ENCODE data around the gene SOST. TPM values are rescaled to one million over a fixed set of nuclear protein-coding genes. Genes with fewer than 3 reads are reported as not detected.

Gene SOST
- total RNA-seq, 1 experiment from 2014 or later, result not detected

DNA sequence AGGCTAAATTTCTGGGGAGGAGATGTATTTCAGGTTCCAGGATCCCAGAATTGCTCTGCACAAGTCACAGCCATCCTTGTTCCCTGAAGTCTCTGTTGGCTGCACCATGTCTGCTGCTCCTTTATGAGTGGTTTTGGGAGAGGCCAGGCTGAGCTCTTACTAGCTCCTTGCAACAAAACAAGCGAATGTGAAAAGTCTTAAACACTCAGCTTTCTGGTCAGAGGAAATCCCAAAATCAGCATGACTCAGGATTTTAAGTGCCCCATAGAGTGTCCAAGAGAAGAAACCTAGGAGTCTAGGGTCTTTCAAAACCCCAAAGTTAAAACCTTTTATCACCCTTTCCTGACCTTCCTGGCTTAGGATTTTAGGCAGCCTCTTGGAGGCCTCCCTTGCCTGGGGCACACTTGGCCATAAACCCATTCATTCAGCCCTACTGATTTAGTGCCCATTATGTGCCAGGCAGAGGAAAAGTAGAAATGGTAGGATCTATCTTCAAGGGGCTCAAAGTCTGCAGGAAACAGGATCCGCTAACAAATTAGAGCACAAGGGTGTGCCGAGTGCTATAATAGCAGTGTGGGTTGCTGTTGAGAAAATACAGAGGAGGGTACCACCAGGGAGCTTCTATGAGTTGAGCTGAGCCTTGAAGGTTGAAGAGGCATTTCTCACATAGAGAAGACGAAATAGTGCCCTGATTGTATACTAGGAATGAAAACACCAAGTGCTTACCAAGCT, 36.9 kb downstream of the SOST start:
- peak overlapping the region; percentile 32 for H3K27ac Mint-ChIP-seq (ENCODE audit: unreplicated experiment)
- CTCF ChIA-PET, result no interaction called here
- TF ChIP-seq, protein P1, sequence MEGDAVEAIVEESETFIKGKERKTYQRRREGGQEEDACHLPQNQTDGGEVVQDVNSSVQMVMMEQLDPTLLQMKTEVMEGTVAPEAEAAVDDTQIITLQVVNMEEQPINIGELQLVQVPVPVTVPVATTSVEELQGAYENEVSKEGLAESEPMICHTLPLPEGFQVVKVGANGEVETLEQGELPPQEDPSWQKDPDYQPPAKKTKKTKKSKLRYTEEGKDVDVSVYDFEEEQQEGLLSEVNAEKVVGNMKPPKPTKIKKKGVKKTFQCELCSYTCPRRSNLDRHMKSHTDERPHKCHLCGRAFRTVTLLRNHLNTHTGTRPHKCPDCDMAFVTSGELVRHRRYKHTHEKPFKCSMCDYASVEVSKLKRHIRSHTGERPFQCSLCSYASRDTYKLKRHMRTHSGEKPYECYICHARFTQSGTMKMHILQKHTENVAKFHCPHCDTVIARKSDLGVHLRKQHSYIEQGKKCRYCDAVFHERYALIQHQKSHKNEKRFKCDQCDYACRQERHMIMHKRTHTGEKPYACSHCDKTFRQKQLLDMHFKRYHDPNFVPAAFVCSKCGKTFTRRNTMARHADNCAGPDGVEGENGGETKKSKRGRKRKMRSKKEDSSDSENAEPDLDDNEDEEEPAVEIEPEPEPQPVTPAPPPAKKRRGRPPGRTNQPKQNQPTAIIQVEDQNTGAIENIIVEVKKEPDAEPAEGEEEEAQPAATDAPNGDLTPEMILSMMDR (IDR thresholded peaks at IDR 0.05; ENCODE audit: unreplicated experiment), result no peak
- BruUV-seq (replicated peaks), result TSS peak; percentile 89
- peaks cover 37% of the 10 kb centered on the region for H3K27me3 Mint-ChIP-seq (ENCODE audit: unreplicated experiment)
- DNase-seq, result no peak
- intact Hi-C loops (cut with micrococcal nuclease; ENCODE audit: unreplicated experiment), result no loop called here
- H3K4me1 Mint-ChIP-seq (ENCODE audit: low read depth, unreplicated experiment), result peaks cover 17% of the 10 kb centered on the region
- peaks cover 3% of the 10 kb centered on the region for H3K9me3 Mint-ChIP-seq (ENCODE audit: low read depth, unreplicated experiment)
- peak overlapping the region; percentile 80 for H3K4me3 Mint-ChIP-seq (ENCODE audit: low read depth, unreplicated experiment)
- peaks cover 18% of the 10 kb centered on the region for H3K36me3 Mint-ChIP-seq (ENCODE audit: insufficient read depth, unreplicated experiment)

DNA sequence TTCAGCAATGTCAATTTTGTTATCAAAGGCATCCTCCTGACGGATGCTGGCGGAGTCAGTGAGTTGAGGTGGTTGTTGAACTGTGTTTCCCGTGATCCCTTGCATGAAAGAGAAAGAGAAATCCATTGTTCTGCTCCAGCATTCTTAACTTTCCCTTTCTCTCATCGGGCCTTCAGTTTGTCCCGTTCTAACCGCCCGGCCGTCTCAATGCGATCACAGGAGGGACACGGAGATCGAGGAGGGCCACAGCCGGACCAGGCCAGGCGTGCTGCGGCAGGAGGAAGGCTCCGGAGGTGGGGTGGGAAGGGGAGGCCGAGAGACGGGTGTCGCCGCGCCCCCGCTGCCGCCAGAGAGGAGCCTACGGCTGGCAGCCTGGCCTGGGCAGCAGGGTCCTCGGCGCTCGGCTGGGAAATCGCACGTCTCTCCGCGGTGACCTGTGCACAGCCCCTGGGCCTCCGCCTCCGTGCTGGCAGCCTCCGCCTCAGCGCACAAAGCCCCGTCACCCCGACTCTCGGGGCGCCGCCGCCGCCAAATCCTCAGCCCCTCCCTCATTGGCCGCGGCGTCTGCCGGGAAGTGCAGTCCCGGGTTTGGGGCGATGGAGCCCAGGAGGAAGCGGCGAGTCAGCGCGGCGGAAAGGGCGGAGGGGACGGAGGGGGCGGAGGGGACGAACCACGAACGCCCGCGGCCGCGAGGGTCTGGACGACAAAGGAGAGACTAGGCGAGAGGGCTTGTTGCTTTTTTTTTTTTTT, 38.1 kb downstream of the SOST start:
- H3K27me3 Mint-ChIP-seq (ENCODE audit: unreplicated experiment), result peaks cover 49% of the 10 kb centered on the region
- no TSS peak for BruUV-seq (replicated peaks)
- peaks cover 3% of the 10 kb centered on the region for H3K9me3 Mint-ChIP-seq (ENCODE audit: low read depth, unreplicated experiment)
- H3K4me1 Mint-ChIP-seq (ENCODE audit: low read depth, unreplicated experiment), result peaks cover 17% of the 10 kb centered on the region
- peak; percentile 87 for DNase-seq
- peaks cover 18% of the 10 kb centered on the region for H3K36me3 Mint-ChIP-seq (ENCODE audit: insufficient read depth, unreplicated experiment)
- peak overlapping the region; percentile 66 for H3K27ac Mint-ChIP-seq (ENCODE audit: unreplicated experiment)
- H3K4me3 Mint-ChIP-seq (ENCODE audit: low read depth, unreplicated experiment), result peak overlapping the region; percentile 80
- intact Hi-C loops (cut with micrococcal nuclease; ENCODE audit: unreplicated experiment), result no loop called here
- CTCF ChIA-PET, result no interaction called here
- TF ChIP-seq, protein P1 (IDR thresholded peaks at IDR 0.05; ENCODE audit: unreplicated experiment), result no peak

DNA sequence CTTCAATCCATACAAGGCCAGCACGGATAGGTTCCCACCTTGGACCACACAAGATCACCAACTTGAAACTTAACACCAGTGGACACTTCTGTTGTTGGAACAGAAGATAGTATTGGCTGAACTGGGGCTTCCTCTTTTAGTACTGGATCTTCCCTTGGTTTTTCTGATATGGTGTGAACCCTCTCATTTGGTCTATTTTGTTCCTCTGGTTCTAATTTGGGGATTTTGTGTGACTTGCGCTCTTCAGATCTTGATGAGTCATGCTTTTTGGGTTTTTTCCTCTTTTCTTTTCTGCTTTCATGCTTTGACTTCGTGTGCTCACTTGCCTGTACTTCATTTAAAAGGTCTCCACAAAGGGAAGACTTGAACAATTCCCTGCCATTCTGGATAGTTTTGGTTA, 39.0 kb downstream of the SOST start:
- Mint-ChIP-seq H3K27ac (ENCODE audit: unreplicated experiment) (no peak overlapping the region), H3K4me1 (ENCODE audit: low read depth, unreplicated experiment) (peaks cover 20% of the 10 kb centered on the region), H3K4me3 (ENCODE audit: low read depth, unreplicated experiment) (peak overlapping the region; percentile 80), H3K27me3 (ENCODE audit: unreplicated experiment) (peaks cover 58% of the 10 kb centered on the region), H3K9me3 (ENCODE audit: low read depth, unreplicated experiment) (peaks cover 3% of the 10 kb centered on the region), H3K36me3 (ENCODE audit: insufficient read depth, unreplicated experiment) (peaks cover 18% of the 10 kb centered on the region)
- CTCF ChIA-PET, result no interaction called here
- no TSS peak for BruUV-seq (replicated peaks)
- TF ChIP-seq, protein P1 (IDR thresholded peaks at IDR 0.05; ENCODE audit: unreplicated experiment), result no peak
- no peak for DNase-seq
- intact Hi-C loops (cut with micrococcal nuclease; ENCODE audit: unreplicated experiment), result no loop called here

DNA sequence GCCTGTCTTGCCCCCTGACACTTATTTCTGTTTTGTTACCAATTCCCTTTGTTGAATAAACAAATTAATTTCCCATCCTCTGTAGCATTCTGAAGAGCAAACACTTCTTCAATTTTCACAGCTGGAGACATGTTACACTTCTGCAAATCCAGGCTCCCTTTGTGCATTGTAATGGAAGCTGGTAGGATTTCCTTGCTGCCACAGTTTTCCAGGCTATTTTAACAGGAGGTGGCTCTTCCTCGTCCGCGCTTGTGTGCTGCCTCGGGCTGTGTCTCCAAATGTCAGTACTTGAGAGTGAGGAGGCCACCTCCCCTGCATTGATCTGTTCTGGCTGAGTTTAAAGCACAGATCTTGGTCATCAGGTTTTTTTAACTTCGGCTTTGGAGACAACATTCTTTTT, 40.0 kb downstream of the SOST start:
- intact Hi-C loops (cut with micrococcal nuclease; ENCODE audit: unreplicated experiment), result no loop called here
- no peak overlapping the region for H3K27ac Mint-ChIP-seq (ENCODE audit: unreplicated experiment)
- H3K4me1 Mint-ChIP-seq (ENCODE audit: low read depth, unreplicated experiment), result peaks cover 22% of the 10 kb centered on the region
- H3K9me3 Mint-ChIP-seq (ENCODE audit: low read depth, unreplicated experiment), result peaks cover 3% of the 10 kb centered on the region
- peaks cover 69% of the 10 kb centered on the region for H3K27me3 Mint-ChIP-seq (ENCODE audit: unreplicated experiment)
- DNase-seq, result no peak
- H3K36me3 Mint-ChIP-seq (ENCODE audit: insufficient read depth, unreplicated experiment), result peaks cover 18% of the 10 kb centered on the region
- H3K4me3 Mint-ChIP-seq (ENCODE audit: low read depth, unreplicated experiment), result no peak overlapping the region
- no TSS peak for BruUV-seq (replicated peaks)
- CTCF ChIA-PET, result no interaction called here
- TF ChIP-seq, protein P1 (IDR thresholded peaks at IDR 0.05; ENCODE audit: unreplicated experiment), result no peak
